HepG2 (cell line): ENCODE measurements around the gene PLPP3. TPM values are rescaled to one million over a fixed set of nuclear protein-coding genes. Genes with fewer than 3 reads are reported as not detected.

Experiments
- ATAC-seq: fragments of 200-7000 bp; cut with Tn5 transposase; 3 replicates; pipeline ENCODE4 v1.9.1; 2020; ENCODE audit warnings: mild to moderate bottlenecking, moderate library complexity
- BruUV-seq: library from RNA; stranded (reverse); fragments of 400-500 nt; replicated peaks from 2 replicates; lab custom pipeline; 2021; lab: Mats Ljungman, UMichigan
- CTCF ChIA-PET: fragments of 300-600 bp; formaldehyde crosslinking; extraction: SDS; loops from one replicate; lab custom pipeline; 2021; ENCODE audit warnings: low total read pairs, inconsistent platforms, low intra/inter-chr PET ratio; lab: Yijun Ruan, JAX
- POLR2A ChIA-PET: fragments of 350-600 bp; sonication (Branson Sonifier 250); formaldehyde crosslinking; loops from one replicate; lab custom pipeline; 2020; ENCODE audit warnings: antibody characterized with exemption, inconsistent platforms; lab: Yijun Ruan, JAX
- DNase-seq: peaks from one replicate; pipeline ENCODE4 v3.0.0-alpha.2; 2015; ENCODE audit warnings: low spot score
- FAIRE-seq: peaks from 3 replicates; lab custom pipeline; 2011; peaks lifted over from hg19 to GRCh38; lab: Jason Lieb, UNC
- H2AFZ ChIP-seq: one replicate; pipeline ENCODE4 v1.6.1; 2011; ENCODE audit warnings: low read length, inconsistent platforms
- H3K27ac ChIP-seq: fragments of 300-600 bp; 3 replicates; pipeline ENCODE4 v1.8.0; 2011; ENCODE audit warnings: mixed run types, mild to moderate bottlenecking, mixed read lengths, low read length, inconsistent platforms; ENCODE audit not compliant: insufficient read depth; ENCODE audit errors: extremely low read length
- H3K27me3 ChIP-seq, 2 experiments: fragments of 200-600 bp in 1 of 2; 2 replicates in 1 of 2; 3 replicates in 1 of 2; pipeline versions ENCODE4 v1.6.0 to v1.8.0; 2011; ENCODE audit warnings: low read length in 2 of 2, mild to moderate bottlenecking in 2 of 2, moderate library complexity in 2 of 2, inconsistent platforms in 1 of 2; ENCODE audit not compliant: insufficient read depth in 2 of 2, control insufficient read depth in 1 of 2
- H3K36me3 ChIP-seq, 2 experiments: fragments of 200-600 bp in 1 of 2; replicated peaks in 1 of 2; 2 replicates in 1 of 2; 3 replicates in 1 of 2; pipeline versions ENCODE4 v1.5.1 to v1.8.0; 2011; ENCODE audit warnings: low read length in 2 of 2, inconsistent platforms in 1 of 2; ENCODE audit not compliant: insufficient read depth in 2 of 2, control insufficient read depth in 1 of 2
- H3K4me1 ChIP-seq: 2 replicates; pipeline ENCODE4 v1.5.1; 2012; ENCODE audit warnings: low read length, inconsistent platforms; ENCODE audit not compliant: insufficient read depth
- H3K4me2 ChIP-seq: 2 replicates; pipeline ENCODE4 v1.6.0; 2011; ENCODE audit warnings: low read depth, low read length, inconsistent platforms
- H3K4me3 ChIP-seq, 3 experiments: fragments of 200-600 bp in 1 of 3; sonication (generic), shearing (Covaris generic) in 1 of 3; replicated peaks in 1 of 3; 2 replicates each; pipeline ENCODE4 v1.5.1; 2011 to 2016; ENCODE audit warnings: low read length in 3 of 3, inconsistent platforms in 2 of 3, low read depth in 2 of 3, mild to moderate bottlenecking in 2 of 3, control low read depth in 1 of 3, mixed read lengths in 1 of 3; ENCODE audit not compliant: insufficient read depth in 1 of 3
- H3K79me2 ChIP-seq: one replicate; pipeline ENCODE4 v1.6.1; 2011; ENCODE audit warnings: low read length, inconsistent platforms; ENCODE audit not compliant: insufficient read depth
- H3K9ac ChIP-seq: 2 replicates; pipeline ENCODE4 v1.6.0; 2011; ENCODE audit warnings: mild to moderate bottlenecking, low read depth, low read length, inconsistent platforms; ENCODE audit not compliant: insufficient read depth
- H3K9me3 ChIP-seq: 2 replicates; pipeline ENCODE4 v1.5.1; 2012; ENCODE audit warnings: mild to moderate bottlenecking, low read length
- H4K20me1 ChIP-seq: 2 replicates; pipeline ENCODE4 v1.6.0; 2011; ENCODE audit warnings: inconsistent platforms, mild to moderate bottlenecking, low read length, moderate library complexity; ENCODE audit not compliant: insufficient read depth
- HMG20A ChIP-seq: IDR thresholded peaks from 2 replicates; pipeline ENCODE4 v1.6.1; 2016; ENCODE audit warnings: borderline replicate concordance
- HOXA9 ChIP-seq: sonication (generic); formaldehyde crosslinking; IDR thresholded peaks from 2 replicates; pipeline ENCODE4 v1.8.1; 2022; ENCODE audit warnings: missing genetic modification reagents, mild to moderate bottlenecking, moderate library complexity, borderline replicate concordance
- LBX2 ChIP-seq: sonication (generic); formaldehyde crosslinking; IDR thresholded peaks from 2 replicates; pipeline ENCODE4 v1.5.0; 2020; ENCODE audit warnings: missing genetic modification reagents, mild to moderate bottlenecking, borderline replicate concordance
- SYNCRIP ChIP-seq: fragments of 200-400 bp; formaldehyde crosslinking; IDR thresholded peaks from 2 replicates; pipeline ENCODE4 v1.6.1; 2018; ENCODE audit warnings: mild to moderate bottlenecking, low read depth, low read length; ENCODE audit not compliant: insufficient read depth
- TSC22D2 ChIP-seq: sonication (generic); formaldehyde crosslinking; IDR thresholded peaks from 2 replicates; pipeline ENCODE4 v1.5.1; 2020; ENCODE audit warnings: missing genetic modification reagents, mild to moderate bottlenecking, borderline replicate concordance
- ZNF235 ChIP-seq: sonication (generic); formaldehyde crosslinking; IDR thresholded peaks from 2 replicates; pipeline ENCODE4 v1.8.1; 2023; ENCODE audit warnings: mild to moderate bottlenecking, missing genetic modification reagents, borderline replicate concordance
- ZNF557 ChIP-seq: sonication (generic); formaldehyde crosslinking; IDR thresholded peaks from 2 replicates; pipeline ENCODE4 v1.4.0; 2020; ENCODE audit warnings: missing genetic modification reagents
- WGBS: methylation state at CpG from one replicate; pipeline ENCODE4 v1.1.6; 2017; ENCODE audit warnings: low lambda C conversion rate; 5-methylcytosine and 5-hydroxymethylcytosine counted together
- in situ Hi-C: cut with HindIII; loops from 2 replicates; pipeline ENCODE4 v1.10.0; 2017; ENCODE audit warnings: low pct_unique_long_range_greater_than_20kb; ENCODE audit not compliant: extremely low pct_ligation_motif_present
- intact Hi-C: fragments of 100-400 bp; cut with micrococcal nuclease; formaldehyde crosslinking; loops from one replicate; pipeline ENCODE4 v1.10.0; 2022; ENCODE audit not compliant: unreplicated experiment
- polyA plus RNA-seq, 8 experiments: library from polyadenylated mRNA; depleted of rRNA in 3 of 8; stranded (reverse) in 7 of 8; unstranded in 1 of 8; fragments of >200 nt; fragmentation: Illumina TruSeq in 4 of 8; extraction: Trizol in 4 of 8; gene quantifications; 2 replicates each; pipeline versions ENCODE4 v1.2.1 to v1.2.3, GENCODE V29; 2011 to 2016; ENCODE audit warnings: low read depth in 4 of 8, missing spikeins in 1 of 8, mixed read lengths in 1 of 8; ENCODE audit not compliant: insufficient read depth in 1 of 8
- total RNA-seq, 5 experiments: library from RNA; depleted of rRNA; stranded (reverse); fragments of >200 nt; fragmentation: Illumina TruSeq; extraction: Trizol; gene quantifications; 2 replicates each; pipeline ENCODE4 v1.2.3, GENCODE V29; 2016; ENCODE audit warnings: low read depth in 1 of 5
- TF ChIP-seq, protein P1 (sequence below): sonication (generic); formaldehyde crosslinking; IDR thresholded peaks from one replicate; pipeline ENCODE4 v1.5.1; 2020; ENCODE audit warnings: mild to moderate bottlenecking, missing genetic modification reagents; ENCODE audit errors: not compliant biosample characterization

Gene PLPP3
- total and polyA plus RNA-seq, 2 of the 13 experiments (the other 11 are each of a cell fraction or from before 2014, with no cell fraction given) = 49.7 to 65.8 TPM

- 93% methylated on average over 4 of the region's 4 CpGs for WGBS
- Histone ChIP-seq H3K9me3 (no peaks in the 10 kb centered on the region), H3K36me3 (no peaks in the 10 kb centered on the region), H3K4me3 (no peak overlapping the region), H3K4me1 (peaks cover 27% of the 10 kb centered on the region), H3K4me2 (no peak overlapping the region), H4K20me1 (no peaks in the 10 kb centered on the region), H3K27me3 (no peaks in the 10 kb centered on the region), H3K27ac (no peak overlapping the region), H3K79me2 (no peaks in the 10 kb centered on the region), H2AFZ (no peak overlapping the region), H3K9ac (no peak overlapping the region)
- TF ChIP-seq ZNF557 (CRISPR knock-in tag) (no peak), LBX2 (CRISPR knock-in tag) (no peak), TSC22D2 (no peak), SYNCRIP (no peak), HOXA9 (CRISPR knock-in tag) (no peak), HMG20A (CRISPR knock-in tag) (no peak), ZNF235 (CRISPR knock-in tag) (no peak)
- TF ChIP-seq, protein P1, sequence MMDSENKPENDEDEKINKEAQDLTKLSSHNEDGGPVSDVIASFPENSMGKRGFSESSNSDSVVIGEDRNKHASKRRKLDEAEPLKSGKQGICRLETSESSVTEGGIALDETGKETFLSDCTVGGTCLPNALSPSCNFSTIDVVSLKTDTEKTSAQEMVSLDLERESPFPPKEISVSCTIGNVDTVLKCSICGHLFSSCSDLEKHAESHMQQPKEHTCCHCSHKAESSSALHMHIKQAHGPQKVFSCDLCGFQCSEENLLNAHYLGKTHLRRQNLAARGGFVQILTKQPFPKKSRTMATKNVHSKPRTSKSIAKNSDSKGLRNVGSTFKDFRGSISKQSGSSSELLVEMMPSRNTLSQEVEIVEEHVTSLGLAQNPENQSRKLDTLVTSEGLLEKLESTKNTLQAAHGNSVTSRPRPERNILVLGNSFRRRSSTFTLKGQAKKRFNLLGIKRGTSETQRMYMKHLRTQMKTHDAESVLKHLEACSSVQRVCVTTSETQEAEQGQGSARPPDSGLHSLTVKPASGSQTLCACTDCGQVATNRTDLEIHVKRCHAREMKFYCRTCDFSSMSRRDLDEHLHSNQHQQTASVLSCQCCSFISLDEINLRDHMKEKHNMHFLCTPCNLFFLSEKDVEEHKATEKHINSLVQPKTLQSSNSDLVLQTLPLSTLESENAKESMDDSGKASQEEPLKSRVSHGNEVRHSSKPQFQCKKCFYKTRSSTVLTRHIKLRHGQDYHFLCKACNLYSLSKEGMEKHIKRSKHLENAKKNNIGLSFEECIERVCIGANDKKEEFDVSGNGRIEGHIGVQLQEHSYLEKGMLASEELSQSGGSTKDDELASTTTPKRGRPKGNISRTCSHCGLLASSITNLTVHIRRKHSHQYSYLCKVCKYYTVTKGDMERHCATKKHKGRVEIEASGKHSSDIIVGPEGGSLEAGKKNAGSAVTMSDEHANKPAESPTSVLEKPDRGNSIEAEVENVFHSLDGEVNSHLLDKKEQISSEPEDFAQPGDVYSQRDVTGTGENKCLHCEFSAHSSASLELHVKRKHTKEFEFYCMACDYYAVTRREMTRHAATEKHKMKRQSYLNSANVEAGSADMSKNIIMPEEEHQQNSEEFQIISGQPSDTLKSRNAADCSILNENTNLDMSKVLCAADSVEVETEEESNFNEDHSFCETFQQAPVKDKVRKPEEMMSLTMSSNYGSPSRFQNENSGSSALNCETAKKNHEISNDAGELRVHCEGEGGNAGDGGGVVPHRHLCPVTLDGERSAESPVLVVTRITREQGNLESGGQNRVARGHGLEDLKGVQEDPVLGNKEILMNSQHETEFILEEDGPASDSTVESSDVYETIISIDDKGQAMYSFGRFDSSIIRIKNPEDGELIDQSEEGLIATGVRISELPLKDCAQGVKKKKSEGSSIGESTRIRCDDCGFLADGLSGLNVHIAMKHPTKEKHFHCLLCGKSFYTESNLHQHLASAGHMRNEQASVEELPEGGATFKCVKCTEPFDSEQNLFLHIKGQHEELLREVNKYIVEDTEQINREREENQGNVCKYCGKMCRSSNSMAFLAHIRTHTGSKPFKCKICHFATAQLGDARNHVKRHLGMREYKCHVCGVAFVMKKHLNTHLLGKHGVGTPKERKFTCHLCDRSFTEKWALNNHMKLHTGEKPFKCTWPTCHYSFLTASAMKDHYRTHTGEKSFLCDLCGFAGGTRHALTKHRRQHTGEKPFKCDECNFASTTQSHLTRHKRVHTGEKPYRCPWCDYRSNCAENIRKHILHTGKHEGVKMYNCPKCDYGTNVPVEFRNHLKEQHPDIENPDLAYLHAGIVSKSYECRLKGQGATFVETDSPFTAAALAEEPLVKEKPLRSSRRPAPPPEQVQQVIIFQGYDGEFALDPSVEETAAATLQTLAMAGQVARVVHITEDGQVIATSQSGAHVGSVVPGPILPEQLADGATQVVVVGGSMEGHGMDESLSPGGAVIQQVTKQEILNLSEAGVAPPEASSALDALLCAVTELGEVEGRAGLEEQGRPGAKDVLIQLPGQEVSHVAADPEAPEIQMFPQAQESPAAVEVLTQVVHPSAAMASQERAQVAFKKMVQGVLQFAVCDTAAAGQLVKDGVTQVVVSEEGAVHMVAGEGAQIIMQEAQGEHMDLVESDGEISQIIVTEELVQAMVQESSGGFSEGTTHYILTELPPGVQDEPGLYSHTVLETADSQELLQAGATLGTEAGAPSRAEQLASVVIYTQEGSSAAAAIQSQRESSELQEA = no peak
- in situ Hi-C loops = no loop called here
- DNase-seq (no peak), ATAC-seq (no peak), FAIRE-seq (no peak)
- CTCF ChIA-PET = no interaction called here
- BruUV-seq = no TSS peak
- POLR2A ChIA-PET = interaction anchor here (2.9 kb wide), 1 partner anchor 13 kb away, joined by 10 read pairs; no protein-coding TSS in a partner anchor
- intact Hi-C loops = no loop called here
These were observed 115.1 kb downstream of the PLPP3 start for GRCh38 chr1:56464294-56464693.
